ENCODE measurements around the gene DCDC2C.

Gene DCDC2C

GRCh38 chr2:3737128-3737527 lies 33.8 kb downstream of the DCDC2C start:
- Histone ChIP-seq H3K4me1 (ENCODE audit: control insufficient read depth, insufficient read depth, low read length) (no peaks in the 10 kb centered on the region), H3K27ac (ENCODE audit: extremely low read depth, low read depth, low read length) (no peak overlapping the region), H3K4me3 (ENCODE audit: low read depth, low read length) (no peak overlapping the region), H3K36me3 (ENCODE audit: control insufficient read depth in 2 of 2, insufficient read depth in 1 of 2, low read length in 2 of 2) (no peaks in the 10 kb centered on the region), H3K9me3 (ENCODE audit: control insufficient read depth, insufficient read depth, low read depth, low read length) (no peaks in the 10 kb centered on the region)
- ChIA-PET POLR2A (no interaction called here), CTCF (interaction anchor here (1.4 kb wide), 1 partner anchor 43 kb away, joined by 3 read pairs; no protein-coding TSS in a partner anchor)
- no peak for TF ChIP-seq OSR2 (tag by site-specific recombination; IDR thresholded peaks at IDR 0.05)
- TF ChIP-seq ZNF211 (tag by site-specific recombination; IDR thresholded peaks at IDR 0.05; ENCODE audit: low read depth) = no peak
- no peak for TF ChIP-seq ZNF600 (tag by site-specific recombination; IDR thresholded peaks at IDR 0.05)
- TF ChIP-seq SCRT1 (tag by site-specific recombination; IDR thresholded peaks at IDR 0.05; ENCODE audit: borderline replicate concordance) = no peak
- TF ChIP-seq KLF17 (tag by site-specific recombination; IDR thresholded peaks at IDR 0.05) = no peak
- TF ChIP-seq ZNF626 (tag by site-specific recombination; IDR thresholded peaks at IDR 0.05) = no peak
- no peak for TF ChIP-seq ZNF366 (tag by site-specific recombination; conservative IDR thresholded peaks at IDR 0.05)
- no peak for TF ChIP-seq REPIN1 (tag by site-specific recombination; IDR thresholded peaks at IDR 0.05; ENCODE audit: low read depth)
- no peak for TF ChIP-seq ZNF623 (tag by site-specific recombination; IDR thresholded peaks at IDR 0.05)
- no peak for TF ChIP-seq ZNF416 (tag by site-specific recombination; IDR thresholded peaks at IDR 0.05)
- TF ChIP-seq CTCF (tag by site-specific recombination; IDR thresholded peaks at IDR 0.05) = no peak
- no peak for TF ChIP-seq ZFP3 (tag by site-specific recombination; IDR thresholded peaks at IDR 0.05; ENCODE audit: low read depth)
- TF ChIP-seq ZNF48 (tag by site-specific recombination; IDR thresholded peaks at IDR 0.05) = no peak
- no peak for TF ChIP-seq ZNF302 (tag by site-specific recombination; IDR thresholded peaks at IDR 0.05; ENCODE audit: low read depth)
- TF ChIP-seq ZNF266 (tag by site-specific recombination; IDR thresholded peaks at IDR 0.05; ENCODE audit: low read depth) = no peak
- no peak for TF ChIP-seq ZNF26 (tag by site-specific recombination; IDR thresholded peaks at IDR 0.05)
- no peak for TF ChIP-seq ZNF37A (tag by site-specific recombination; IDR thresholded peaks at IDR 0.05)
- no peak for TF ChIP-seq ZSCAN18 (tag by site-specific recombination; IDR thresholded peaks at IDR 0.05)
- no peak for TF ChIP-seq ZNF510 (tag by site-specific recombination; IDR thresholded peaks at IDR 0.05; ENCODE audit: insufficient replicate concordance)
- no peak for TF ChIP-seq ZNF311 (tag by site-specific recombination; IDR thresholded peaks at IDR 0.05; ENCODE audit: borderline replicate concordance)

- ChIA-PET CTCF (interaction anchor here (0.5 to 1.3 kb wide), 8 partner anchors 21 to 1739 kb away, joined by 3 to 5 read pairs (median 3); no protein-coding TSS in a partner anchor), POLR2A (no interaction called here)
- Histone ChIP-seq H3K27ac (ENCODE audit: extremely low read depth, low read depth, low read length) (no peak overlapping the region), H3K9me3 (ENCODE audit: control insufficient read depth, insufficient read depth, low read depth, low read length) (no peaks in the 10 kb centered on the region), H3K4me1 (ENCODE audit: control insufficient read depth, insufficient read depth, low read length) (no peaks in the 10 kb centered on the region), H3K36me3 (ENCODE audit: control insufficient read depth in 2 of 2, insufficient read depth in 1 of 2, low read length in 2 of 2) (no peaks in the 10 kb centered on the region), H3K4me3 (ENCODE audit: low read depth, low read length) (no peak overlapping the region)
- TF ChIP-seq ZNF510 (tag by site-specific recombination; IDR thresholded peaks at IDR 0.05; ENCODE audit: insufficient replicate concordance) (no peak), GFI1B (tag by site-specific recombination; IDR thresholded peaks at IDR 0.05) (no peak), SETDB1 (IDR thresholded peaks at IDR 0.05; ENCODE audit: insufficient read length, low read length) (peak; percentile 67), ZNF214 (tag by site-specific recombination; IDR thresholded peaks at IDR 0.05; ENCODE audit: borderline replicate concordance) (no peak), ZNF704 (tag by site-specific recombination; IDR thresholded peaks at IDR 0.05) (no peak), ZNF391 (tag by site-specific recombination; IDR thresholded peaks at IDR 0.05; ENCODE audit: borderline replicate concordance, low read depth) (no peak), ZNF837 (tag by site-specific recombination; IDR thresholded peaks at IDR 0.05) (no peak), ZBTB8A (tag by site-specific recombination; IDR thresholded peaks at IDR 0.05) (no peak), ZNF157 (tag by site-specific recombination; IDR thresholded peaks at IDR 0.05) (peak; percentile 82)
Observed at GRCh38 chr2:3738454-3738853, 35.1 kb downstream of the DCDC2C start.

All from HEK293 (cell line).